GM10847 (cell line): ENCODE results near the gene LTBP4.

ENCODE experiments used
- POLR2A ChIP-seq: IDR thresholded peaks from 2 replicates; pipeline ENCODE4 v1.6.1; 2011; ENCODE audit not compliant: insufficient read length; ENCODE audit errors: extremely low read depth

Gene LTBP4

GRCh38 chr19:40613690-40614621 lies 12.8 kb downstream of the LTBP4 start:
- TF ChIP-seq POLR2A: no peak

- TF ChIP-seq POLR2A: no peak
These were observed 13.6 kb downstream of the LTBP4 start for GRCh38 chr19:40614622-40615411.

GRCh38 chr19:40616178-40616577 lies 15.0 kb downstream of the LTBP4 start:
- no peak for TF ChIP-seq POLR2A

GRCh38 chr19:40616941-40617340 lies 15.8 kb downstream of the LTBP4 start:
- TF ChIP-seq POLR2A: no peak

GRCh38 chr19:40617961-40618360 lies 16.8 kb downstream of the LTBP4 start:
- no peak for TF ChIP-seq POLR2A

GRCh38 chr19:40619333-40620160 lies 18.4 kb downstream of the LTBP4 start:
- no peak for TF ChIP-seq POLR2A

- no peak for TF ChIP-seq POLR2A
These were observed 19.0 kb downstream of the LTBP4 start for GRCh38 chr19:40620161-40620485.

- no peak for TF ChIP-seq POLR2A
These were observed 20.1 kb downstream of the LTBP4 start for GRCh38 chr19:40621283-40621682.

- no peak for TF ChIP-seq POLR2A
These were observed 21.0 kb downstream of the LTBP4 start for GRCh38 chr19:40621966-40622772.

- TF ChIP-seq POLR2A: no peak
These were observed 21.6 kb downstream of the LTBP4 start for GRCh38 chr19:40622773-40623075.

- no peak for TF ChIP-seq POLR2A
These were observed 22.5 kb downstream of the LTBP4 start for GRCh38 chr19:40623403-40624251.

GRCh38 chr19:40625406-40626120 lies 24.4 kb downstream of the LTBP4 start:
- no peak for TF ChIP-seq POLR2A

GRCh38 chr19:40626918-40627317 lies 25.7 kb downstream of the LTBP4 start:
- TF ChIP-seq POLR2A: no peak
